Fibroblast of lung (primary cell): ENCODE measurements around the gene CACUL1. TPM values are rescaled to one million over a fixed set of nuclear protein-coding genes. Genes with fewer than 3 reads are reported as not detected.

Experiments
- DNase-seq, 2 donors: peaks; one replicate each; pipeline versions ENCODE4 v3.0.0 to v3.0.0-alpha.2; 2010; ENCODE audit warnings: low read depth in 2 of 2
- H2AFZ ChIP-seq: 2 replicates; pipeline ENCODE4 v1.5.1; 2012; ENCODE audit warnings: low read length, control low read depth, inconsistent platforms
- H3K27ac ChIP-seq: 2 replicates; pipeline ENCODE4 v1.5.1; 2011; ENCODE audit warnings: low read length, control low read depth; ENCODE audit not compliant: insufficient read depth
- H3K27me3 ChIP-seq: 2 replicates; pipeline ENCODE4 v1.5.1; 2011; ENCODE audit warnings: mild to moderate bottlenecking, low read length; ENCODE audit not compliant: control insufficient read depth, insufficient read depth
- H3K36me3 ChIP-seq: 2 replicates; pipeline ENCODE4 v1.5.1; 2011; ENCODE audit warnings: low read length; ENCODE audit not compliant: control insufficient read depth, insufficient read depth
- H3K4me1 ChIP-seq: 2 replicates; pipeline ENCODE4 v1.5.1; 2011; ENCODE audit warnings: low read length; ENCODE audit not compliant: control insufficient read depth, insufficient read depth; ENCODE audit errors: extremely low read depth
- H3K4me2 ChIP-seq: 2 replicates; pipeline ENCODE4 v1.5.1; 2011; ENCODE audit warnings: low read length, control low read depth; ENCODE audit not compliant: insufficient read depth; ENCODE audit errors: extremely low read depth
- H3K4me3 ChIP-seq, 4 experiments: fragments of 200-600 bp in 1 of 4; sonication (generic) in 1 of 4; replicated peaks in 1 of 4; 2 replicates each; pipeline ENCODE4 v1.5.1; 2011 to 2016; ENCODE audit warnings: low read length in 4 of 4, low read depth in 3 of 4, mild to moderate bottlenecking in 3 of 4, control low read depth in 2 of 4, inconsistent platforms in 1 of 4, mixed read lengths in 1 of 4; ENCODE audit not compliant: insufficient read depth in 1 of 4; ENCODE audit errors: control extremely low read depth in 1 of 4
- H3K79me2 ChIP-seq: 2 replicates; pipeline ENCODE4 v1.5.1; 2012; ENCODE audit warnings: mild to moderate bottlenecking, low read length, inconsistent platforms; ENCODE audit not compliant: control insufficient read depth, insufficient read depth
- H3K9ac ChIP-seq: 2 replicates; pipeline ENCODE4 v1.5.1; 2011; ENCODE audit warnings: mild to moderate bottlenecking, low read length, control low read depth; ENCODE audit not compliant: insufficient read depth
- H3K9me3 ChIP-seq: 2 replicates; pipeline ENCODE4 v1.5.1; 2012; ENCODE audit warnings: low read depth, low read length; ENCODE audit not compliant: control insufficient read depth, insufficient read depth
- H4K20me1 ChIP-seq: 2 replicates; pipeline ENCODE4 v1.5.1; 2011; ENCODE audit warnings: low read length; ENCODE audit not compliant: control insufficient read depth, insufficient read depth; ENCODE audit errors: extremely low read depth
- CTCF ChIP-seq, 2 donors: IDR thresholded peaks in 1 of 2; conservative IDR thresholded peaks in 1 of 2; 1 replicate in 1 of 2; 2 replicates in 1 of 2; pipeline ENCODE4 v1.5.1; 2011 to 2012; ENCODE audit warnings: low read length in 2 of 2, control low read depth in 1 of 2, inconsistent platforms in 1 of 2, low read depth in 1 of 2, mild to moderate bottlenecking in 1 of 2
- EZH2 ChIP-seq: IDR thresholded peaks from 2 replicates; pipeline ENCODE4 v1.5.1; 2012; ENCODE audit warnings: low read length, control low read depth, mild to moderate bottlenecking; ENCODE audit errors: missing control alignments
- polyA plus RNA-seq, 2 donors: library from polyadenylated mRNA; depleted of rRNA in 1 of 2; stranded (reverse) in 1 of 2; unstranded in 1 of 2; fragments of >200 nt; gene quantifications; 2 replicates each; pipeline ENCODE4 v1.2.1, GENCODE V29; 2011 to 2012; ENCODE audit warnings: missing spikeins in 1 of 2
- total RNA-seq: library from RNA; depleted of rRNA; stranded (reverse); fragments of >200 nt; gene quantifications from 2 replicates; pipeline ENCODE4 v1.2.1, GENCODE V29; 2014

CACUL1 gene
- total and polyA plus RNA-seq, 2 donors (not counting 1 experiment from before 2014, with no cell fraction given), result 15.7 to 25.3 TPM

- Histone ChIP-seq H3K36me3 (no peaks in the 10 kb centered on the region), H3K4me3 (no peak overlapping the region), H3K79me2 (no peaks in the 10 kb centered on the region), H3K9me3 (no peaks in the 10 kb centered on the region), H3K4me1 (peaks cover 11% of the 10 kb centered on the region), H3K27ac (no peak overlapping the region), H3K9ac (no peak overlapping the region), H4K20me1 (no peaks in the 10 kb centered on the region), H2AFZ (no peak overlapping the region), H3K27me3 (no peaks in the 10 kb centered on the region), H3K4me2 (no peak overlapping the region)
- TF ChIP-seq EZH2, result no peak
- TF ChIP-seq CTCF (conservative IDR thresholded peaks at IDR 0.05 in 1 of 2, IDR thresholded peaks at IDR 0.05 in 1 of 2; ENCODE audit: low read depth in 1 of 2, low read length in 2 of 2), result no peak
- peak; percentile 33 to 86 for DNase-seq
These were observed 56.3 kb downstream of the CACUL1 start for GRCh38 chr10:118698421-118698820.

- H3K27ac ChIP-seq, result no peak overlapping the region
- H3K4me3 ChIP-seq, result no peak overlapping the region
- no peak overlapping the region for H3K9ac ChIP-seq
- H3K36me3 ChIP-seq, result no peaks in the 10 kb centered on the region
- peaks cover 16% of the 10 kb centered on the region for H3K4me1 ChIP-seq
- no peaks in the 10 kb centered on the region for H3K27me3 ChIP-seq
- no peak overlapping the region for H2AFZ ChIP-seq
- TF ChIP-seq CTCF (conservative IDR thresholded peaks at IDR 0.05 in 1 of 2, IDR thresholded peaks at IDR 0.05 in 1 of 2; ENCODE audit: low read depth in 1 of 2, low read length in 2 of 2) (no peak), EZH2 (no peak)
- H3K9me3 ChIP-seq, result no peaks in the 10 kb centered on the region
- no peaks in the 10 kb centered on the region for H4K20me1 ChIP-seq
- no peaks in the 10 kb centered on the region for H3K79me2 ChIP-seq
- peak overlapping the region; percentile 77 for H3K4me2 ChIP-seq
- DNase-seq, result peak; percentile 77 to 79
These were observed 59.9 kb downstream of the CACUL1 start for GRCh38 chr10:118694848-118695247.

GRCh38 chr10:118692872-118693271 lies 61.9 kb downstream of the CACUL1 start:
- Histone ChIP-seq H3K27ac (peak overlapping the region; percentile 36), H3K4me2 (peak overlapping the region; percentile 55)

More at GRCh38 chr10:118692872-118693271, 61.9 kb downstream of the CACUL1 start:
- Histone ChIP-seq H4K20me1 (no peaks in the 10 kb centered on the region), H3K27me3 (no peaks in the 10 kb centered on the region), H3K9ac (no peak overlapping the region), H3K4me3 (peak overlapping the region in 1 of 4 experiments; percentile 34), H3K9me3 (no peaks in the 10 kb centered on the region), H3K79me2 (no peaks in the 10 kb centered on the region), H2AFZ (no peak overlapping the region), H3K36me3 (peaks cover 2% of the 10 kb centered on the region), H3K4me1 (peaks cover 16% of the 10 kb centered on the region)
- no peak for TF ChIP-seq CTCF (conservative IDR thresholded peaks at IDR 0.05 in 1 of 2, IDR thresholded peaks at IDR 0.05 in 1 of 2; ENCODE audit: low read depth in 1 of 2, low read length in 2 of 2)
- no peak for TF ChIP-seq EZH2
- peak; percentile 92 for DNase-seq
